SH-SY5Y (cell line): ENCODE results near the gene SLC28A1.

Source experiments
- GATA2 ChIP-seq: IDR thresholded peaks from 2 replicates; pipeline ENCODE4 v1.6.1; 2011; ENCODE audit warnings: mild to moderate bottlenecking, low read depth, low read length
- GATA3 ChIP-seq: IDR thresholded peaks from 2 replicates; pipeline ENCODE4 v1.6.1; 2011; ENCODE audit warnings: low read depth, mild to moderate bottlenecking, low read length, moderate library complexity

DNA sequence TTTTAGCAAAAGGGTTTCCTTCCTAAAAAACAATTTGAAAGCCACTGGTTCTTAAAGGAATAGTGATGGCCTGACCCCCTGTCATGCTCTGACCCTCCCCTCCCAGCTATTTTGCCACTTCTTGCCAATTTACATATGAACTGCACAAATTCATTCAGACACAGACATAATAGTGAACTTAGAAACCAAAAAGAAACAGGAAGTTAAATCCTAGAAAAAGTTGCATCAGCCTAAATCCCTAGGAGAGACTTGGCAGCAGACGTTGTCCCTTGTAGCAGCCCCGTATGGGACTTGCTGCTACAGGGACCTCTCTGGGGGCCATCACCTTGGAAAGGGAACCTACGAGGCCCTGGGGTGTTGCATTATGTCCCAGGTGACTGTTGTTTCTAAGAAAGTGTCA lies 82.9 kb downstream of the SLC28A1 start:
- TF ChIP-seq GATA2 (no peak), GATA3 (no peak)
